ENCODE data around the gene MAP7.

MAP7 gene

GRCh38 chr6:136361787-136362186 is 188.4 kb downstream of the MAP7 start:
- H2AFZ ChIP-seq (ENCODE audit: low read length): no peak overlapping the region
- no peaks in the 10 kb centered on the region for H4K20me1 ChIP-seq (ENCODE audit: insufficient read depth, low read length)
- H3K9me3 ChIP-seq (replicated peaks; ENCODE audit: insufficient read depth, low read length): no peaks in the 10 kb centered on the region
- no peaks in the 10 kb centered on the region for H3K9me2 ChIP-seq (replicated peaks; ENCODE audit: insufficient read depth, low read length)
- no peaks in the 10 kb centered on the region for H3K27me3 ChIP-seq (replicated peaks; ENCODE audit: insufficient read depth, low read length)
- no peaks in the 10 kb centered on the region for H3K36me3 ChIP-seq (replicated peaks; ENCODE audit: insufficient read depth, low read length)
- no peak overlapping the region for H3K4me3 ChIP-seq (ENCODE audit: low read length)
- no peak for DNase-seq
- H3F3A ChIP-seq (ENCODE audit: insufficient read depth, low read length): no peaks in the 10 kb centered on the region
- no peaks in the 10 kb centered on the region for H3K4me1 ChIP-seq (ENCODE audit: low read length)
- TF ChIP-seq CTCF (IDR thresholded peaks at IDR 0.05; ENCODE audit: low read length): no peak
- TF ChIP-seq EZH2phosphoT487 (IDR thresholded peaks at IDR 0.05; ENCODE audit: low read length): no peak
- no peak for TF ChIP-seq EZH2 (optimal IDR thresholded peaks at IDR 0.05; ENCODE audit: low read depth, low read length)
- H3K27ac ChIP-seq (ENCODE audit: low read length): no peak overlapping the region
- no peaks in the 10 kb centered on the region for H3K79me2 ChIP-seq (ENCODE audit: low read length)
- no peak overlapping the region for H3K9ac ChIP-seq (ENCODE audit: low read length)
- no peak overlapping the region for H3K4me2 ChIP-seq (ENCODE audit: low read depth, low read length)

- H3K79me2 ChIP-seq (ENCODE audit: low read length): no peaks in the 10 kb centered on the region
- H3K4me1 ChIP-seq (ENCODE audit: low read length): no peaks in the 10 kb centered on the region
- H3K9me2 ChIP-seq (replicated peaks; ENCODE audit: insufficient read depth, low read length): no peaks in the 10 kb centered on the region
- no peaks in the 10 kb centered on the region for H3K27me3 ChIP-seq (replicated peaks; ENCODE audit: insufficient read depth, low read length)
- no peak for TF ChIP-seq CTCF (IDR thresholded peaks at IDR 0.05; ENCODE audit: low read length)
- no peak for TF ChIP-seq EZH2 (optimal IDR thresholded peaks at IDR 0.05; ENCODE audit: low read depth, low read length)
- no peak for TF ChIP-seq EZH2phosphoT487 (IDR thresholded peaks at IDR 0.05; ENCODE audit: low read length)
- no peaks in the 10 kb centered on the region for H3F3A ChIP-seq (ENCODE audit: insufficient read depth, low read length)
- H3K4me2 ChIP-seq (ENCODE audit: low read depth, low read length): no peak overlapping the region
- no peak for DNase-seq
- H3K4me3 ChIP-seq (ENCODE audit: low read length): no peak overlapping the region
- H4K20me1 ChIP-seq (ENCODE audit: insufficient read depth, low read length): no peaks in the 10 kb centered on the region
- no peaks in the 10 kb centered on the region for H3K9me3 ChIP-seq (replicated peaks; ENCODE audit: insufficient read depth, low read length)
- H3K27ac ChIP-seq (ENCODE audit: low read length): no peak overlapping the region
- H2AFZ ChIP-seq (ENCODE audit: low read length): no peak overlapping the region
- H3K36me3 ChIP-seq (replicated peaks; ENCODE audit: insufficient read depth, low read length): no peaks in the 10 kb centered on the region
- H3K9ac ChIP-seq (ENCODE audit: low read length): no peak overlapping the region
Observed at GRCh38 chr6:136360783-136361182, 189.4 kb downstream of the MAP7 start.

- H3K4me1 ChIP-seq (ENCODE audit: low read length): no peaks in the 10 kb centered on the region
- H3K4me3 ChIP-seq (ENCODE audit: low read length): no peak overlapping the region
- H3K9ac ChIP-seq (ENCODE audit: low read length): no peak overlapping the region
- H2AFZ ChIP-seq (ENCODE audit: low read length): no peak overlapping the region
- no peaks in the 10 kb centered on the region for H3F3A ChIP-seq (ENCODE audit: insufficient read depth, low read length)
- H3K27me3 ChIP-seq (replicated peaks; ENCODE audit: insufficient read depth, low read length): no peaks in the 10 kb centered on the region
- no peaks in the 10 kb centered on the region for H3K9me3 ChIP-seq (replicated peaks; ENCODE audit: insufficient read depth, low read length)
- H3K27ac ChIP-seq (ENCODE audit: low read length): no peak overlapping the region
- H3K4me2 ChIP-seq (ENCODE audit: low read depth, low read length): no peak overlapping the region
- no peak for DNase-seq
- no peaks in the 10 kb centered on the region for H3K9me2 ChIP-seq (replicated peaks; ENCODE audit: insufficient read depth, low read length)
- TF ChIP-seq EZH2 (optimal IDR thresholded peaks at IDR 0.05; ENCODE audit: low read depth, low read length) (no peak), EZH2phosphoT487 (IDR thresholded peaks at IDR 0.05; ENCODE audit: low read length) (no peak), CTCF (IDR thresholded peaks at IDR 0.05; ENCODE audit: low read length) (no peak)
- H3K79me2 ChIP-seq (ENCODE audit: low read length): no peaks in the 10 kb centered on the region
- no peaks in the 10 kb centered on the region for H3K36me3 ChIP-seq (replicated peaks; ENCODE audit: insufficient read depth, low read length)
- H4K20me1 ChIP-seq (ENCODE audit: insufficient read depth, low read length): no peaks in the 10 kb centered on the region
Observed at GRCh38 chr6:136359851-136360250, 190.4 kb downstream of the MAP7 start.

Data from MM.1S (cell line).